Ishikawa (cell line): ENCODE results near the gene GRIN1.

Experiments
- CEBPB ChIP-seq: IDR thresholded peaks from 2 replicates; pipeline ENCODE4 v1.6.1; 2012
- CREB1 ChIP-seq: IDR thresholded peaks from 2 replicates; pipeline ENCODE4 v1.6.1; 2012; ENCODE audit warnings: low read depth
- EGR1 ChIP-seq: IDR thresholded peaks from 2 replicates; pipeline ENCODE4 v1.6.1; 2012
- EP300 ChIP-seq: IDR thresholded peaks from 2 replicates; pipeline ENCODE4 v1.6.1; 2012; ENCODE audit warnings: borderline replicate concordance
- FOXM1 ChIP-seq: IDR thresholded peaks from 2 replicates; pipeline ENCODE4 v1.6.1; 2012; ENCODE audit warnings: low read depth, borderline replicate concordance
- MAX ChIP-seq: IDR thresholded peaks from 2 replicates; pipeline ENCODE4 v1.6.1; 2012
- NFIC ChIP-seq: IDR thresholded peaks from 2 replicates; pipeline ENCODE4 v1.6.1; 2012
- RAD21 ChIP-seq: IDR thresholded peaks from 2 replicates; pipeline ENCODE4 v1.6.1; 2012; ENCODE audit warnings: low read depth
- REST ChIP-seq: IDR thresholded peaks from 2 replicates; pipeline ENCODE4 v1.6.1; 2012; ENCODE audit warnings: low read depth, mild to moderate bottlenecking
- TAF1 ChIP-seq: IDR thresholded peaks from 2 replicates; pipeline ENCODE4 v1.6.1; 2012; ENCODE audit warnings: low read depth, mild to moderate bottlenecking
- TCF12 ChIP-seq: IDR thresholded peaks from 2 replicates; pipeline ENCODE4 v1.6.1; 2012; ENCODE audit warnings: low read depth
- TEAD4 ChIP-seq: IDR thresholded peaks from 2 replicates; pipeline ENCODE4 v1.6.1; 2012
- USF1 ChIP-seq: IDR thresholded peaks from 2 replicates; pipeline ENCODE4 v1.6.1; 2012
- YY1 ChIP-seq: IDR thresholded peaks from 2 replicates; pipeline ENCODE4 v1.6.1; 2012; ENCODE audit warnings: low read depth
- ZBTB7A ChIP-seq: IDR thresholded peaks from 2 replicates; pipeline ENCODE4 v1.6.1; 2012; ENCODE audit warnings: low read depth

The GRIN1 gene

GRCh38 chr9:137136261-137136880, 2.6 kb upstream of the GRIN1 start:
- TF ChIP-seq TAF1 (no peak), CEBPB (no peak), RAD21 (no peak), CREB1 (no peak), EGR1 (no peak), TEAD4 (no peak), NFIC (no peak), EP300 (no peak), REST (no peak)

- no peak for TF ChIP-seq ZBTB7A
- TF ChIP-seq USF1, result no peak
Measured at GRCh38 chr9:137136881-137137607, 1.9 kb upstream of the GRIN1 start.

DNA sequence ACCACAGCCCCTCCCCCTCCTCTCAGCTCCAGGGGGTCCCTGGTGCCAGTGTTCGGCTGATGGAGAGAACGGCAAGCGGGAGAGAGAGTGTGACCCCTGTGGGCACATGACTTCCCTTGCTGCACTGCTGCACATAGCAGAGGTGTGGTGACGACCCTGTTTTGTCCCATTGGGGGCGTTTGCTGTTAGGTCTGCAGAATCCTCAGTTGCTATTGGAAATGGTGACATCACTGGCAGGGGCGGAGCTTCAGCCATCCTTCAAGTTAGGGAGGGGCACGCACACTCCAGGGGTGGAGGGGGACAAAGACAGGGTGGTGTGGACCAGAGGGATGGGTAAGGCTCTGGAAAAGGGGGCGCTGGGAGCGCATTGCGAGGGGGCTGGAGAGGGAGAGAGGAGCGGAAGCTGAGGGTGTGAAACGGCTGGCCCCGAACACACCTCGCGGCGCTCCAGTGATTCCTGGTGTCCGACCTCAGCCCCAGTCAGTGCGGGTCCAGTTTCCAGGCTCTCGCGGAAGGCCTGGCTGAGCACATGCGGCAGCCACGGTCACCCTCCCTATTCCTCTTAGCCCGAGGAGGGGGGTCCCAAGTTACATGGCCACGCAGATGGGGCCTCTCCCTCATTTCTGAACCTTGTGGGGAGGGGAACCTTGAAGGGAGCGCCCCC, 764 bp upstream of the GRIN1 start:
- TF ChIP-seq ZBTB7A (peak; percentile 23; the same call in 1 of the 2 replicates), USF1 (no peak)

DNA sequence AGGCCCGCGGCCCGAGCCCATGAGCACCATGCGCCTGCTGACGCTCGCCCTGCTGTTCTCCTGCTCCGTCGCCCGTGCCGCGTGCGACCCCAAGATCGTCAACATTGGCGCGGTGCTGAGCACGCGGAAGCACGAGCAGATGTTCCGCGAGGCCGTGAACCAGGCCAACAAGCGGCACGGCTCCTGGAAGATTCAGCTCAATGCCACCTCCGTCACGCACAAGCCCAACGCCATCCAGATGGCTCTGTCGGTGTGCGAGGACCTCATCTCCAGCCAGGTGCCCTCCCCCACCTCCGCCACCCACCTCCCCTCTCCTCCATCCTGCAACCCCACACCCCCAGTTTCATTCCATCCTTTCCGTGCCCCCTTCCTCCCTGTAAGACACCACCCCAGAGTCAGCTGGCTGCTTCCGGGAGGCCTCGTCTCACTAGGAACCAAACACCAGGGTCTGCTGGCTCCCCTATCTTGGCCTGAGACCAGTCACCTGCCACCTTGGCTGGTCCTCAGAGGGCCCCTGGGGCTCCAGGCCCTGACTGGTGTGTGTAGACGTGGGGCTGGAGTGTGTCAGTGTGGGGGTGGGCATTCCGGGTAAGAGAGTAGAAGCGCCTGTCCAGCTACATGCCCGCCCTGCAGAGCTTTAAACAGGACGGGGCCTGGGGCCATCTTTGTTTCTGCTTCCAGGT, 655 bp downstream of the GRIN1 start:
- TF ChIP-seq CEBPB (no peak), RAD21 (no peak), YY1 (no peak), NFIC (no peak), EP300 (no peak), MAX (no peak), REST (no peak), CREB1 (no peak), EGR1 (no peak), FOXM1 (no peak), TEAD4 (no peak), TCF12 (no peak), USF1 (no peak), ZBTB7A (no peak), TAF1 (no peak)

- TF ChIP-seq REST (peak; percentile 72), RAD21 (no peak)
Measured at GRCh38 chr9:137140151-137141012, 1.4 kb downstream of the GRIN1 start.
